A673 (cell line): Measurements from ENCODE around the gene ZNF365.

Experiments
- CTCF ChIP-seq: fragments of 300-800, 200-600 bp; sonication (generic); conservative IDR thresholded peaks from 2 replicates; pipeline ENCODE4 v1.5.1; 2017; ENCODE audit warnings: low read depth, mild to moderate bottlenecking, antibody characterized with exemption, low read length, moderate library complexity, mixed read lengths
- EZH2 ChIP-seq: fragments of 200-600 bp; sonication (generic); IDR thresholded peaks from 2 replicates; pipeline ENCODE4 v1.6.1; 2017; ENCODE audit warnings: borderline replicate concordance, low read depth, mild to moderate bottlenecking, mixed read lengths, antibody characterized with exemption, low read length; ENCODE audit not compliant: poor library complexity, severe bottlenecking

GRCh38 chr10:62399211-62399610, 25.0 kb downstream of the ZNF365 start:
- TF ChIP-seq CTCF (no peak), EZH2 (no peak)
